ENCODE measurements around the gene MGLL. TPM values are rescaled to one million over a fixed set of nuclear protein-coding genes. Genes with fewer than 3 reads are reported as not detected.
A peak's percentile ranks its signal among the peaks of the same experiment; 100 is the strongest.

The MGLL gene
- total and polyA plus RNA-seq, 4 donors: 67.0 to 182 (median 78.2) TPM

GRCh38 chr3:127790882-127791183 is 31.5 kb downstream of the MGLL start:
- peak overlapping the region in 1 of 2 donors; percentile 26 for H3K9ac ChIP-seq (ENCODE audit: insufficient read depth in 1 of 2, low read length in 2 of 2)

GRCh38 chr3:127789990-127790881 is 32.1 kb downstream of the MGLL start:
- no peaks in the 10 kb centered on the region for H3K9me3 ChIP-seq (ENCODE audit: control insufficient read depth in 4 of 4, insufficient read depth in 3 of 4, low read length in 3 of 4)
- no peak for DNase-seq
- no peak overlapping the region for H3K9ac ChIP-seq (ENCODE audit: insufficient read depth in 1 of 2, low read length in 2 of 2)
- 87 to 89% methylated on average over 19 of the region's 19 CpGs for WGBS, 2 donors
- ATAC-seq (ENCODE audit: insufficient read depth, low FRiP score): no peak
- H3K4me3 ChIP-seq: no peak overlapping the region
- H3K36me3 ChIP-seq (ENCODE audit: control insufficient read depth in 4 of 4, insufficient read depth in 4 of 4, low read length in 4 of 4): no peaks in the 10 kb centered on the region
- H3K27ac ChIP-seq (ENCODE audit: low read depth in 1 of 2, low read length in 1 of 2): no peak overlapping the region
- H3K4me1 ChIP-seq (ENCODE audit: control insufficient read depth in 5 of 5, insufficient read depth in 5 of 5, low read length in 5 of 5): peaks cover 9 to 45% (median 22%) of the 10 kb centered on the region in 5 donors
- no peak for TF ChIP-seq CTCF (IDR thresholded peaks at IDR 0.05; ENCODE audit: control extremely low read depth, extremely low read depth)
- no peaks in the 10 kb centered on the region for H3K27me3 ChIP-seq (ENCODE audit: control insufficient read depth in 3 of 3, insufficient read depth in 3 of 3, low read length in 2 of 3)

More at GRCh38 chr3:127790882-127791183, 31.5 kb downstream of the MGLL start:
- Histone ChIP-seq H3K4me1 (ENCODE audit: control insufficient read depth in 5 of 5, insufficient read depth in 5 of 5, low read length in 5 of 5) (peaks cover 9 to 39% (median 18%) of the 10 kb centered on the region in 5 donors), H3K27ac (ENCODE audit: low read depth in 1 of 2, low read length in 1 of 2) (peak overlapping the region in 1 of 2 donors; percentile 6), H3K4me3 (no peak overlapping the region), H3K27me3 (ENCODE audit: control insufficient read depth in 3 of 3, insufficient read depth in 3 of 3, low read length in 2 of 3) (no peaks in the 10 kb centered on the region), H3K9me3 (ENCODE audit: control insufficient read depth in 4 of 4, insufficient read depth in 3 of 4, low read length in 3 of 4) (no peaks in the 10 kb centered on the region), H3K36me3 (ENCODE audit: control insufficient read depth in 4 of 4, insufficient read depth in 4 of 4, low read length in 4 of 4) (no peaks in the 10 kb centered on the region)
- 67 to 81% methylated on average over 7 of the region's 7 CpGs for WGBS, 2 donors
- no peak for TF ChIP-seq CTCF (IDR thresholded peaks at IDR 0.05; ENCODE audit: control extremely low read depth, extremely low read depth)
- ATAC-seq (ENCODE audit: insufficient read depth, low FRiP score) (no peak), DNase-seq (no peak)

GRCh38 chr3:127789051-127789450 is 33.3 kb downstream of the MGLL start:
- Histone ChIP-seq H3K27ac (ENCODE audit: low read depth in 1 of 2, low read length in 1 of 2) (no peak overlapping the region), H3K4me3 (no peak overlapping the region), H3K27me3 (ENCODE audit: control insufficient read depth in 3 of 3, insufficient read depth in 3 of 3, low read length in 2 of 3) (no peaks in the 10 kb centered on the region), H3K36me3 (ENCODE audit: control insufficient read depth in 4 of 4, insufficient read depth in 4 of 4, low read length in 4 of 4) (no peaks in the 10 kb centered on the region), H3K9ac (ENCODE audit: insufficient read depth in 1 of 2, low read length in 2 of 2) (no peak overlapping the region), H3K4me1 (ENCODE audit: control insufficient read depth in 5 of 5, insufficient read depth in 5 of 5, low read length in 5 of 5) (peaks cover 9 to 55% (median 27%) of the 10 kb centered on the region in 5 donors), H3K9me3 (ENCODE audit: control insufficient read depth in 4 of 4, insufficient read depth in 3 of 4, low read length in 3 of 4) (no peaks in the 10 kb centered on the region)
- no peak for DNase-seq
- WGBS, 2 donors: 90% methylated on average over 5 of the region's 5 CpGs
- TF ChIP-seq CTCF (IDR thresholded peaks at IDR 0.05; ENCODE audit: control extremely low read depth, extremely low read depth): no peak
- no peak for ATAC-seq (ENCODE audit: insufficient read depth, low FRiP score)

Data from lung (tissue), 12 donors.